COLO668 (cell line): Measurements from ENCODE around the gene VSTM2A.
A peak's percentile ranks its signal among the peaks of the same experiment; 100 is the strongest.
"Not testable (repeated sequence)": the region's sequence is repeated elsewhere in the genome, so short reads cannot be mapped to it uniquely, and the experiment has no call there.

Source experiments
- DNase-seq: peaks from one replicate; lab custom pipeline; 2025; ENCODE audit not compliant: unreplicated experiment; lab: John Stamatoyannopoulos, UW

The VSTM2A gene, protein sequence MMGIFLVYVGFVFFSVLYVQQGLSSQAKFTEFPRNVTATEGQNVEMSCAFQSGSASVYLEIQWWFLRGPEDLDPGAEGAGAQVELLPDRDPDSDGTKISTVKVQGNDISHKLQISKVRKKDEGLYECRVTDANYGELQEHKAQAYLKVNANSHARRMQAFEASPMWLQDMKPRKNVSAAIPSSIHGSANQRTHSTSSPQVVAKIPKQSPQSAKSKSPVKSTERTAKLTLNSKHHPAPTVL

DNA sequence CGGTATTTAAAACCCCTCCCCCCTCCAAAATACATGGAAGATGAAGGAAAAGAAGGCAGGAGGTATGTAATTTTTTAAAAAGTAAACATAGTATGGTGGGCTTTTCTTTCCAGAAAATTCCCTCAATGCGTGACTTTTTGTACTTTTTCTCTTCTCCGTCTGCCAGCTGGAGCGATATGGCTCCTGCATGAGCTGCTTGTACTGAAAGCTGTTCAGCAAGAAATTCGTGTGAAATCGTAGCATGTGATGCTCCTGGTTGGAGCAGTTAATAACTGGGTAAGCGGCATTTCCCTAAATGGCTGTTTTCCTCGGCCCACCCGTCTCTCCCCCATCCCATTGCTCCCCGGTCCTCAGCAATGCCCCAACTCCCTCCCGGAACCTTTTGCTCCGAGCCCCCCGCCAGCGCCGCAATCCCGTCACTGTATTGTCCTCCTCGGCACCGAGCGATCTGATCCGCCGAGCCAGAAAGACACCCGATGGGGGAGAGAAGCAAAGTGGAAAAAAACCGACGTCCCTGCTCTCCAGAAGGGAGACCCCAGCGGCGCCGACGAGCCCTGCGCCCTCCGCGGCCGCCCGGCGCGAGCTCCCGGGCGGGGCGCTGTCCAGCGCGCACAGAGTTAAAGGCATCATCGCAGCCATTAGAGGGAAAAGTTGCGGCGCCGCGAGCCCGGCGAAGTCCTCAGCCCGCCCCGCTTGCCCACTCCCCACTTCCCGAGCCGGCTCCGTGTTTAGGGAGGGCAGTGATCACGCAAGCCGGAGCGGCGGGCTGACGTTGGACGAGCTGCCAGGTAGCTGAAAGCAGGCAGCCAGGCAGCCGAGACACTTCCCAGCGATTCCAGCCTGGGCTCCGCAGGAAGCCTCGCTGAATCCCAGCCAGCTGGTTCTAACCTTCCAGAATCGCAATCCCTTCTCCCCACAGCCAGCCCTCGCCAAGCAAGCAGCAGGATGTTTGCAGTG, at the start of gene VSTM2A:
Gene VSTM2A (plus strand): TSS at position 707 of the 957 bp plus-strand sequence. CDS start 356 bp downstream, outside the sequence.
- peak; percentile 41 for DNase-seq

DNA sequence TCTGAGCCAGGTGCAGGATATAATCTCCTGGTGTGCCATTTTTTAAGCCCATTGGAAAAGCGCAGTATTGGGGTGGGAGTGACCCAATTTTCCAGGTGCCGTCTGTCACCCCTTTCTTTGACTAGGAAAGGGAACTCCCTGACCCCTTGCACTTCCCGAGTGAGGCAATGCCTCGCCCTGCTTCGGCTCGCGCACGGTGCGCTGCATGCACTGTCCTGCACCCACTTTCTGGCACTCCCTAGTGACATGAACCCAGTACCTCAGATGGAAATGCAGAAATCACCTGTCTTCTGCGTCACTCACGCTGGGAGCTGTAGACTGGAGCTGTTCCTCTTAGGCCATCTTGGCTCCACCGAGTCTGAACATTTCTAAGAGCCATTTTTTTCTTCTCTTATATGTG, 37.6 kb upstream of the VSTM2A start:
- not testable (repeated sequence) for DNase-seq

DNA sequence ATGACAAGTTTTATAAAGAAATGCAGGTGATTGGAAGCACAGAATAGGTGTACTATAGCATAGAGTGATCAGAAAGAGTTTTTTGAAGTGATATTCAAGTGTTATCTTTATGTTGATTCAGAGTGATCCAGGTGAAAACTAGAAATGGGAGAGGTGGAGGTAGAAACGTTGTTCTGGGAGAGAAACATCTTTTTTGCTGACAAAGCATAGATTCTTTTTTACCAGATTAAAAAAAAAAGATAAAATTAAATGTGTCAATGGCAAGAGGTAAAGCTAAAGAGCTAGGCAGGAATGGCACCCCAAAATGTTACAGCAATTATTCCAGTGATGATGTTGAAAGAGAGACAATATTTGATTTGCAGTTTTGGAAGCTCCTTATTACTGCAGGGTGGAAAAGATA, 12.6 kb upstream of the VSTM2A start:
- DNase-seq = no peak

DNA sequence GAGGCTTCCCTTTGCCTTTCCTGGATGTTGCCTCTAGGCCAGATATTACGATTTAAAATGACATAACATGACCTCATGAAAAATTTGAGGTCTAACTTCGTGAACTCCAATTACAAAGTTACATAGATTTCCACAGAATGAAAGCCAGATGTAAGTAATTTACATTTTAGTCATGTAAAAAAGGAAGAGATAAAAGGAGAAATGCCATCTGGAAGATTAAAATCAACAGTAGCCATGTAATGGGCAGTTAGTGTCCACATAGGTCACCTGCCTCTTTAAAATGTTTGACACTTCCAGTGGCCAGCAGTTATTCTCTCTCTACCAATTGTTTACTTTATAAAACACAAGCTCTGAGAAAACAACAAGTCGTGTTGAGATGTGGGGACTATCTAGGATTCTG, 4.1 kb upstream of the VSTM2A start:
- DNase-seq = no peak

DNA sequence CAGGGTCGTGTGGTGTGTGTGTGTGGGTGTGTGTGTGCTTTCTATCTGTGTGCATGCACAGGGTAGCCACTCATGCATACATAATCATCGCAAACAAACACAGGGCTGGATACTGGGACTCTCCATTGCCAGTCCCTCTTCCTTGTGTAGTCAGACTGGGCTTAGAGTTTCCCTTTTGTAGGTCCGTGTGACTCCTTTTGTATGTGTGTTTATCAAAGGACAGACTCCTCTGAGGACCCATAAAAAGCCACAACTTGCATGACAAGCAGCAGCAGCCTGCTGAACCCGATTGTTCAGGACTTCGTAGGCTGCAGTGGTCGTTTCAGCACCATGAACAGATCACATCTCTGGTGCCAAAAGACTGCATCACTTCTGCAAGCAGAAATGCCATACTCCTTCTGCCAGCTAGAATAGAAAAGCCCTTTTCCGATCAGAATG, 895 bp downstream of the VSTM2A start:
- DNase-seq = no peak

DNA sequence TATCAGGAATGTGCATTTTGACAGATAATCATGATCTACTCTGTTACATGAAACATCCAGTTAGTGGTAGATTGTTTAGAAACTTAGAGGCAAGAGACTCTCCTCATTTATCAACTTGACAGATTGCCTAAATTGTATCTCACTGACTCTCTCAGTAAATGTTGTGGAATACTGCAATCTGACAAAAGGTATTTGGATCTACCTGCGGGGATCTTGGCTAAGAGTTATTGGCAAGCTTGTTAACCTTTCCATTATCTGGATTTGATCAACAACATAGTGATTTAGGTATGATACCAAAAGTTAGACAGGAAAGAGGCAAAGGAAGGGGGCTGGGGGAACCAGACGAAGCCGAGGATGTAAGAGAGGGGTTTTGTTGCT, 2.0 kb downstream of the VSTM2A start:
- no peak for DNase-seq

DNA sequence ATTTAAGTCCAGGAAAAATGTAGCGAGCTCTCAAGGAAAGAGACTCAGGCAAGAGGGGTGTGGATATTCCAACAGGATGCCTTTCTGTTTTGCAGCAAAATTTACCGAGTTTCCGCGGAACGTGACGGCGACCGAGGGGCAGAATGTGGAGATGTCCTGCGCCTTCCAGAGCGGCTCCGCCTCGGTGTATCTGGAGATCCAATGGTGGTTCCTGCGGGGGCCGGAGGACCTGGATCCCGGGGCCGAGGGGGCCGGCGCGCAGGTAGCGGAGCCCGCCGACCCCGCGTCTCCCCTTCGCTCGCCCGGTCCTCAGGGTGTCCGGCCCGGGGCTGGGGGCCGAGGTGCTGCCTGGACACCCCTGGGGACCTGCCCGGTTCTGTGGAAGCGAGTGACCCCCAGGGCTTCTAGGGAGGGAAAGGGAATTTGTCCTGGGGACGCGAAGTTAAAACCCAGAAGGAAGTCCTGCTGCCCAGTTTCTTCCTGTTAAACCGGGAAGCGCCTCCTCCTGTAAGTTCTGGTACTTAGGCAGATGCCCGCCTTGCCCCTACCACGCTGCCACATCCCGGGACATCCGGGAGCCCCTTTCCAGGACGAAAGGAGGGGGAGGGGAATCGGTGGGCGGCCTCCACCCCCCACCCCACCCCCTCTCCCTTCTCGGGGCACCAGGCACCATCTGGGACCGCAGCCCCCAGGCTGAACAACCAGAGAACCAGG, 2.5 kb downstream of the VSTM2A start:
- DNase-seq = no peak

DNA sequence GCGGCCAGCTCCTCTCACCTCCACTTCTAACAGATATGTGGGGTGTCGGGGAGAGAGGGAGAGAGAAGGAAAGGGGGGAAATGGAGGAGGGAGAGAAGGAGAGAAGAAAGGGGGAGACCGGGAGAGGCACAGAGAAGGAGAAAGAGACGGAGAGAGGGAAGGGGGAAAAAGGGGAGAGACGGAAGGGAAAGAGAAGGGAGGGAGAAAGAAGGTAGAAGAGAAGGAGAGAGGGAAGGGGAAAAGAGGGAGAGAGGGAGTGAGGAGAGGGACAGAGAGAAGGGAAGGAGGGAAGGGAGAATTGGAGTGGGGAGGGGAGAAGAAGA, 3.0 kb downstream of the VSTM2A start:
- DNase-seq = no peak

DNA sequence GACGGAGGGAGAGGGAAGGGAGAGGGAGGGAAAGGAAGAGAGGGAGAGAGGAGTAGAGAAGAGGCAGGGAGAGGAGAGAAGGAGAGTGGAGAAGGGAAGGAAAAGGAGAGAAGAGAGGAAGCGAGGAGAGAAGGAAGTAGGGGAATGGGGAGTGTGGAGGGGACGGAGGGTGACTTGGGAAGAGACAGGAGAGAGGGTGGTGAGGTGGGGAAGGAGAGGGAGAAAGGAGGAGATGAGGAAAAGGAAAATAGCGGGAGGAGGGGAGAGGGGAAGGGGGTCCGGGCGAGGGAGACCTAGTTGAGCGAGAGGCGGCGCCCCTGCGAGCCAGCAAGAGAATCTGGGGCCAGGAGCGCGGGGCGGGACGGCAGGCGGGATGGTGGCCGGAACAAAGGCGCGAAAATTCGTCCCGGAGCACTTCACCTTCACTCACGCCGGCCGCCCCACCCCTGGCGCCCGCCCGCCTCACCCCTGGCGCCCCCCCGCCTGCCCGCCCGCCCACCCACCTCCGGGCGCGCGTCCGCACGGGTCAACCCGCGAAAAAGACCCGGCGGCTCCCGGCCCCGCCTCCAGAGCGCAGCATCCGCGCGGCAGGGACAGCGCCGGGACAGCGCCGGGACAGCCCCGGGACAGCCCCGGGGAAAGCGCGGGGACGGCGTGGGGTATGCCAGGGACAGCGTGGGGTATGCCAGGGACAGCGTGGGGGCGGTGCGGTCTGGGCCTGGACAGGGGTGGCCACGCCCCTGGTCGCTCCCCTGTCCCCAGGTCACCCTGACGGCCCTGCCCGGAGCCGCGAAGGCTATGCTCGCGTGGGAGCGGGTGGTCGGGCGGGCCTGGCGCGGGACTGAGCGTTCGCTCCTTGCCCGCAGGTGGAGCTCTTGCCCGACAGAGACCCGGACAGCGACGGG, 4.2 kb downstream of the VSTM2A start:
- peak; percentile 20 for DNase-seq

DNA sequence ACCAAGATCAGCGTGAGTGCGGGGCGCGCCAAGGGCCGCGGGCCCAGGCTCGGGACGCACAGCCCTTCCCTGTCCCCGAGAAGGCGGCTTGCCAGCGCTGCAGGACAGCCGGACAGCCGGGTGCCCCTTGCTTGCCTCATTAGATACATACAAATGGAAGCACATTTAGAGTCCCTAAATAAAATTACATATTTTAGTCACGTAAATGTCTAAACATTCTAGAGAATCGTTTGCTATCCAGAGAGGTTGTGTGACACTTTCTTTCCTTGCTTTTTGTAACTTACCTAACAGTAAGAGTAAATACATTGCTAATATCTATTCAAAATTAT, 4.8 kb downstream of the VSTM2A start:
- no peak for DNase-seq

DNA sequence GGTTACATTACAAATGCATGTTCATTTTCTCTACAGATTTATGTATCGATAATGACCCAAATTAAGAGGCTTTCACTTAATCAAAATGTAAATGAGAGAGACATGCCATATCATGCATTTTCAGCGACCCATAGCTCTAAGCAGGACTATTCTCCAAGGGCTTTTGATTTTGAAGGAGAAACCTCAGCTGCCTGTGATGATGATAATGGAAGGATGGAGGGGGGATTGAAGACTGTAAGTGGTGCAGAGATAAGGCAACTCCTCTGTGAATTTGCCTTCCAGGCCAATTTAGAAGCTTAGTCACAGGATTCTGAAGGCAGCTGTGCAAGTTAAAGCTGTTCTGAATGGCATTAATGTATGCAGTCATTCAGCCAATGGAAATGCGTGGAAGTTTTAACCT, 8.3 kb downstream of the VSTM2A start:
- no peak for DNase-seq

DNA sequence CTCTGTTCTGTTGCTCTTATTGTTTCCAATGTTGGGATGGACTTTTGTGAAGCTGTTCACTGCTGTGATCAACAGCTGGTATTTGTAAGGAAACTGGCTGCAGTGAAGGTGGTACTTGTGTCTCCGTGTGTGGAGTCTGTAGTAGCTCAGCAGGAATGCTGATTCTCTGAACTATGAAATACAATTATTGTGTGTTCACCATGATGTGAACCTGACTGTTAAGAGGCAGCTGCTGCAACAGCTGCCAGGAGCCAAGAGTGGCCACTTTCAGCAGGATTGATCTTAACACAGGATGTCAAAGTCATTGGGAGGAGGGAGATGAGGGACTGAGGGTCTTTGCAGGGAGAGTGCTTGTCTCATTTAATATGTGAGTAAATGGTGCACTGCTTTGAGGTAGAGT, 13.9 kb downstream of the VSTM2A start:
- no peak for DNase-seq

DNA sequence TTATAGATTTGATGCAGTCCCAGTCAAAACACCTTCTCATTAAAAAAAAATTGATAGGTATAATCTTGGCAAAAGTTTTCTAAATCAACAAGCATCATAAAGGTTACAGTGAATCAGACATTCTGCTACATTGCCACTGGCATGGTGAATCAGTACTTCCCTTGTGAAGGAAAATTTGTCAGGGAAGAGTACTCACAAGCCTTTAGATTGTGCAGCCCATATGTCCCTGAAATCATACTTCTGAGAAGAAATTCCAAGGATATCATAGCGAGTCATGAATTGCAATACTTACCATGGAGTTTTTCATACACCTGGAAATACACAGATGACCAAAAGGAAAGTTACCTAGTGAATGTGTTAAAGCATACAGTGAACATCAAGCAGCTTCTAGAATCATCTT, 17.2 kb downstream of the VSTM2A start:
- DNase-seq = no peak

DNA sequence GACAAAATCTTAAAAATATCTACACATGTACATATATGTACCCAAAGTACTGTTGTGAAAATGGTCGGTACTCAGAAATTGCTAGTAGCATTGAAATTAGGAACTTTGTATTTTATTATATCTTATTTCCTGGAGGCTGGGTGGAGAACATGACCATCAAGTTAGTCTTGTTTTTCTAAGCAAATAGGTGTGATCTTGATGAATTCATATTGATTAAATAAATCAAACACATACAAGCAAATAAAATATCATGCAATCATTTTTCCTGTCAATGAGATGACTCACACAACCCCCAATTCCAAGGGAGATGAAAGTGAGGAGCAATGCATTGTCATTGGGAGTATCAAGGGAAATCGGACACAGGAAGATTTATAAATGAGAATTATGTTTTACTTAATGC, 18.0 kb downstream of the VSTM2A start:
- DNase-seq = no peak

DNA sequence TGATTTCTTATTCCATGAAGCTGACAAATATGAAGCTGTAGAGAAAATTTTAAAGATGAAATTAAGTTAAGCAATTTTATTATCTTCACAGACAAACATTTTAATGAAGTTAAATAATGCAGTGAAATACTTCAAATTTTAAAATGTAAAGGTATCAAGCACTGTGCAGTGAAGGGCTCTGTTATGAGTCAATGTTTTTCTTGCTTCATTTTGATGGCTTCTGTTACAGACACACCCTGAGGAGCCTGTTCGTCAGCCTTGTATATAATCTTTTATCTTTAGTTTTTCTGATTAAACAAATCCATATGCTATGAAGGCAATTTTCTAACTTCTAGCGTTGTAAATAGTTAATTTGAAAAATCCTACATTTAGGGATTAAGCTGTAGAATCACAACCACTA, 18.5 kb downstream of the VSTM2A start:
- DNase-seq = no peak

DNA sequence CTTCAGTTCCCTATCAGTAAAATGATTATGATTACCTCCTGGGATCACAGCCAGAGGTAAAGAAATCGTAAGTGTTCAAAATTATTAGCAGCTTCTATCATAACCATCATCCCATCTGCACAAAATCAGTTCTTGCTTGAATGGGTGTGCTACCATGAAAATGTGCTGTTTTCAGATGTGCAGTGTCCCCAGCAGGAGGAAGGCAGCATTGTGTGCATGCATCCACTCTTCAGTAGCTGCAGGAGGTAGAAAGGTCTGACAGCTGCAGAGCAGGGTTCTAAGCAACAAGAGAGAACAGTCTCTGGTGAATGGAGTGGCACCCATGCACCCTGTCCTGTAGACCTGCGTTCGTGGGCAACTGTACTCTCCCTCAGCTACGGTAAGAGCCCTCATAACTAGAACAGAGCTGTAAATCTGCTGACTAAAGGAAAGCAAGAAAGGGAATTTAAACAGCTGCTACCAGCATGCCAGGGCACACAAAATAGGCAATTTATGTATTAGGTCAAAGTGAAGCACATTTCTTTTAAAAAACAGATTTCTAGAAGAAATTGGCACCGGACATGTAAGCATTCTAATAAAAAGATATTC, 21.2 kb downstream of the VSTM2A start:
- DNase-seq = no peak

DNA sequence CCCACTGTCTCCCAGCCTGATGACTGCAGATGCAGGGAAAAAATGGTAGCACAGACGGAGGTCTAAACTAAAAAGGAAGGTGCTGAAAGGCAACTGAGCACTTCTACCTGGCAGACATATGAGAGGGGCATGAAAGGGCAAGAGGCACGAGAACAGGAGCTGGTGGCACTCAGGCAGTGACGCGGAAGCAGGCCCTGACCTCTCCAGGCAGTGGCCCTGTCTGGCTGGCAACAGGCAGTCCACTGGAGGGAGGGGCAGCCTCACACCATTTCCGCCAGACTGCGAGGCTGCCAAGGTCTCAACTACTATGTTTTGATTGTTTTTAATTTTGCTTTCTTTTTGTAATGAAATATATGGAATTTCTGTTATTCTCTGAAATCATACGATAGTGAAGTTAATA, 23.3 kb downstream of the VSTM2A start:
- no peak for DNase-seq

DNA sequence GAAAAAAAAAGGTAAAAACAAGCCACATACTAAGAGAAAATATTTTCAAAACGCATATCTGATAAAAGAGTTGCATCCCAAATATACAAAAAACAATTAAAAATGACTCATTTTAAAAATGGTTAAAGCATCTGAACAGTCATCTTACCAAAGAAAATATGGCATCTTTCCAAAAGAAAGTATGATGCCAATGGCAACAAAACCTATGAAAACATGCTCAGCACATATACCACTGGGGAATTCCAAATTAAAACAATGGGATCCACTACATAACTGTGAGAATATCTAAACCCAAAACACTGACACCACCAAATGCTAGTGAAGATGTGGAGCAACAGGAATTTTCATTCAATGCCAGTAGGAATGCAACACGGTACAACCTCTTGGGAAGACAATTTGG, 39.3 kb downstream of the VSTM2A start:
- DNase-seq = no peak

DNA sequence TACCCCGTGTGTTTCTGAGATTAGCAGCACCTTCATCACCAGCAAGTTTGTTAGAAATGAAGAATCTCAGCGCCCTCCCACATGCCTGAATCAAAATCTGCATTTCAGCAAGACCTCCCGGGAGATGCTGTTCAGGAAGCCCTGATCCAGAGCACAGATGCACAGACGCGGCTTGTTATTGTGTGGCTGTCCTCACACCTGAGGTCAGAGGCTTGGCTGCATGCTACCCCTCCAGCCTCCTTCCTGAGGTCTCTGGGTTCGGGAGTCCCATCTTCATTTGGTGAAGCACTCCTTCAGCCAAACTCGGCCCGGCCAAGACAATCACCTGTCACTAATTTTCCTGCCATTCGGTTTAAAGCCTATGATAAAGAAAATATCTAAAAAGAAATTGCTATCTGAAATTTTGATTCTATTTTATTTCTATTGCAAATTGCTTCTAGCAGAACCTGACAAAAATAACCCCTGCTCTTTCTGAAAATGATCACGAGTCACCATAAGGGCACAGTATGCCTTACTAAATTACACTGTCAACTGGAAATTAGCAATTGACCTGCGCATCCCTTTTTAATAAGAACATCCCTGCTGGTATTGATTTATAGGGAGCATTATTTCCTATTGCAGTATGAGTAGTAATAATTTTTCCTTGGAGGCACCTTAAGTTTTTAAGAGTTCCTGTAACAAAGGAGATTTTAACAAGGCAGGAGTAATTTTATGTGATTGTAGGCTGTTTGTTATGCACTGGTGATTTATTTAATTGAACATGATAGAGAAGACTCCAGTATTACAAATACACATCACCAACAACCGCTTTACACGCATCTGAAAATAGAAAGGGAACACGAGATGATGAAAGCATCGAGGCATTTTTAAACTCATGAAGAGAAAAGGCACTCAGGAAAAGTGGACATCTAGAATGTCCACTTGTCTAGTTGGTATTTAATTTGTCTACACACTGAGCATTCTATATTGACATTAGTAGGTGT, 49.5 kb downstream of the VSTM2A start:
- DNase-seq = no peak
